HG03066 (cell line): ENCODE measurements around the gene DENND4B.
"Not testable (repeated sequence)": the region's sequence is repeated elsewhere in the genome, so short reads cannot be mapped to it uniquely, and the experiment has no call there.

ENCODE experiments used
- ATAC-seq: cut with Tn5 transposase; IDR thresholded peaks from one replicate; pipeline ENCODE4 v1.9.1; 2021; ENCODE audit warnings: low read depth; ENCODE audit not compliant: unreplicated experiment

The DENND4B gene

GRCh38 chr1:153946622-153947241 lies at the start of gene DENND4B:
TSS of gene DENND4B (minus strand) at chr1:153946718. CDS start at chr1:153944374, 2,344 bp downstream.
- peak; percentile 62 for ATAC-seq

- ATAC-seq = no peak
Measured at GRCh38 chr1:153995640-153996039, 49.1 kb upstream of the DENND4B start.

GRCh38 chr1:153995202-153995601 lies 48.7 kb upstream of the DENND4B start:
- no peak for ATAC-seq

GRCh38 chr1:153991806-153992205 lies 45.3 kb upstream of the DENND4B start:
- ATAC-seq = no peak

- no peak for ATAC-seq
Measured at GRCh38 chr1:153991151-153991630, 44.7 kb upstream of the DENND4B start.

- peak; percentile 59 for ATAC-seq
Measured at GRCh38 chr1:153990468-153991150, 44.1 kb upstream of the DENND4B start, which contains the start of gene RPS27. TSS of gene RPS27 (plus strand) at chr1:153990762. CDS start at chr1:153990797, 35 bp downstream.

- ATAC-seq = no peak
Measured at GRCh38 chr1:153987621-153988020, 41.1 kb upstream of the DENND4B start.

GRCh38 chr1:153985941-153986761 lies 39.6 kb upstream of the DENND4B start, which contains the start of gene RAB13:
TSS of gene RAB13 (minus strand) at chr1:153986339. CDS start at chr1:153986236, 103 bp downstream.
- ATAC-seq = no peak

GRCh38 chr1:153985341-153985912 lies 38.9 kb upstream of the DENND4B start:
- ATAC-seq = no peak

GRCh38 chr1:153984123-153984894 lies 37.8 kb upstream of the DENND4B start:
- no peak for ATAC-seq

GRCh38 chr1:153981735-153982134 lies 35.2 kb upstream of the DENND4B start:
- ATAC-seq = not testable (repeated sequence)

- ATAC-seq = not testable (repeated sequence)
Measured at GRCh38 chr1:153979091-153979490, 32.6 kb upstream of the DENND4B start.

GRCh38 chr1:153978274-153978909 lies 31.9 kb upstream of the DENND4B start:
- no peak for ATAC-seq

- ATAC-seq = peak; percentile 84
Measured at GRCh38 chr1:153977250-153978240, 31.0 kb upstream of the DENND4B start, which contains the start of gene JTB. TSS of gene JTB (minus strand) at chr1:153977674. CDS start at chr1:153977252, 422 bp downstream.

GRCh38 chr1:153976819-153977249 lies 30.3 kb upstream of the DENND4B start:
- no peak for ATAC-seq

GRCh38 chr1:153973525-153973924 lies 27.0 kb upstream of the DENND4B start:
- no peak for ATAC-seq

GRCh38 chr1:153973071-153973470 lies 26.6 kb upstream of the DENND4B start:
- ATAC-seq = no peak

- ATAC-seq = no peak
Measured at GRCh38 chr1:153970346-153970745, 23.8 kb upstream of the DENND4B start.
